Ishikawa (cell line): ENCODE data around the gene SH3BGRL3.

Experiments used
- CREB1 ChIP-seq: IDR thresholded peaks from 2 replicates; pipeline ENCODE4 v1.6.1; 2012; ENCODE audit warnings: low read depth
- EGR1 ChIP-seq: IDR thresholded peaks from 2 replicates; pipeline ENCODE4 v1.6.1; 2012
- EP300 ChIP-seq: IDR thresholded peaks from 2 replicates; pipeline ENCODE4 v1.6.1; 2012; ENCODE audit warnings: borderline replicate concordance
- FOXM1 ChIP-seq: IDR thresholded peaks from 2 replicates; pipeline ENCODE4 v1.6.1; 2012; ENCODE audit warnings: low read depth, borderline replicate concordance
- RAD21 ChIP-seq: IDR thresholded peaks from 2 replicates; pipeline ENCODE4 v1.6.1; 2012; ENCODE audit warnings: low read depth
- TAF1 ChIP-seq: IDR thresholded peaks from 2 replicates; pipeline ENCODE4 v1.6.1; 2012; ENCODE audit warnings: low read depth, mild to moderate bottlenecking
- TCF12 ChIP-seq: IDR thresholded peaks from 2 replicates; pipeline ENCODE4 v1.6.1; 2012; ENCODE audit warnings: low read depth
- YY1 ChIP-seq: IDR thresholded peaks from 2 replicates; pipeline ENCODE4 v1.6.1; 2012; ENCODE audit warnings: low read depth
- ZBTB7A ChIP-seq: IDR thresholded peaks from 2 replicates; pipeline ENCODE4 v1.6.1; 2012; ENCODE audit warnings: low read depth
- TF ChIP-seq, protein P1 (sequence below): IDR thresholded peaks from 2 replicates; pipeline ENCODE4 v1.6.1; 2012; ENCODE audit warnings: low read depth, mild to moderate bottlenecking
- TF ChIP-seq, protein P2 (sequence below): IDR thresholded peaks from 2 replicates; pipeline ENCODE4 v1.6.1; 2012
- TF ChIP-seq, protein P3 (sequence below): IDR thresholded peaks from 2 replicates; pipeline ENCODE4 v1.6.1; 2012

DNA sequence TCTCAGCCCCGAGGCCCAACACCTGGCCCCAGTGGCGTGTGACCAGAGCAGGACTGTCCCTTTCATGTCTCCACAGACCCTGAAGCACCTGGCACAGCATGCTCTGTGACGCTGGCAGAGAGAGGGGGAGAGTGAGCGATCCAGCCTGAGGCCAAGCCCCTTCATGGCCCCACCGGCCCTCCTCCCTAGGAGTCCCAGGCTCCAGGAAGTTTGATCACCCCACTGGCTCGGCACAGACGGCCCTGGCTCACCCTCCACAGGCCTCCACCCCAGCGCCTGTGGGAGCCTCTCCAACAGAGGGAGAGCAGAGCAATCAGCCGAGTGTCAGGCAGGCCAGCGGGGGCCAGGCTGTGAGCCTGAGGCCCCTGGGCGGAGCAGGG lies 11.0 kb downstream of the SH3BGRL3 start:
- no peak for TF ChIP-seq FOXM1
- TF ChIP-seq, protein P1, sequence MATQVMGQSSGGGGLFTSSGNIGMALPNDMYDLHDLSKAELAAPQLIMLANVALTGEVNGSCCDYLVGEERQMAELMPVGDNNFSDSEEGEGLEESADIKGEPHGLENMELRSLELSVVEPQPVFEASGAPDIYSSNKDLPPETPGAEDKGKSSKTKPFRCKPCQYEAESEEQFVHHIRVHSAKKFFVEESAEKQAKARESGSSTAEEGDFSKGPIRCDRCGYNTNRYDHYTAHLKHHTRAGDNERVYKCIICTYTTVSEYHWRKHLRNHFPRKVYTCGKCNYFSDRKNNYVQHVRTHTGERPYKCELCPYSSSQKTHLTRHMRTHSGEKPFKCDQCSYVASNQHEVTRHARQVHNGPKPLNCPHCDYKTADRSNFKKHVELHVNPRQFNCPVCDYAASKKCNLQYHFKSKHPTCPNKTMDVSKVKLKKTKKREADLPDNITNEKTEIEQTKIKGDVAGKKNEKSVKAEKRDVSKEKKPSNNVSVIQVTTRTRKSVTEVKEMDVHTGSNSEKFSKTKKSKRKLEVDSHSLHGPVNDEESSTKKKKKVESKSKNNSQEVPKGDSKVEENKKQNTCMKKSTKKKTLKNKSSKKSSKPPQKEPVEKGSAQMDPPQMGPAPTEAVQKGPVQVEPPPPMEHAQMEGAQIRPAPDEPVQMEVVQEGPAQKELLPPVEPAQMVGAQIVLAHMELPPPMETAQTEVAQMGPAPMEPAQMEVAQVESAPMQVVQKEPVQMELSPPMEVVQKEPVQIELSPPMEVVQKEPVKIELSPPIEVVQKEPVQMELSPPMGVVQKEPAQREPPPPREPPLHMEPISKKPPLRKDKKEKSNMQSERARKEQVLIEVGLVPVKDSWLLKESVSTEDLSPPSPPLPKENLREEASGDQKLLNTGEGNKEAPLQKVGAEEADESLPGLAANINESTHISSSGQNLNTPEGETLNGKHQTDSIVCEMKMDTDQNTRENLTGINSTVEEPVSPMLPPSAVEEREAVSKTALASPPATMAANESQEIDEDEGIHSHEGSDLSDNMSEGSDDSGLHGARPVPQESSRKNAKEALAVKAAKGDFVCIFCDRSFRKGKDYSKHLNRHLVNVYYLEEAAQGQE, result no peak
- TF ChIP-seq TAF1, result no peak
- TF ChIP-seq EP300, result no peak
- no peak for TF ChIP-seq YY1
- TF ChIP-seq, protein P2, sequence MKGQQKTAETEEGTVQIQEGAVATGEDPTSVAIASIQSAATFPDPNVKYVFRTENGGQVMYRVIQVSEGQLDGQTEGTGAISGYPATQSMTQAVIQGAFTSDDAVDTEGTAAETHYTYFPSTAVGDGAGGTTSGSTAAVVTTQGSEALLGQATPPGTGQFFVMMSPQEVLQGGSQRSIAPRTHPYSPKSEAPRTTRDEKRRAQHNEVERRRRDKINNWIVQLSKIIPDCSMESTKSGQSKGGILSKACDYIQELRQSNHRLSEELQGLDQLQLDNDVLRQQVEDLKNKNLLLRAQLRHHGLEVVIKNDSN, result no peak
- TF ChIP-seq, protein P3, sequence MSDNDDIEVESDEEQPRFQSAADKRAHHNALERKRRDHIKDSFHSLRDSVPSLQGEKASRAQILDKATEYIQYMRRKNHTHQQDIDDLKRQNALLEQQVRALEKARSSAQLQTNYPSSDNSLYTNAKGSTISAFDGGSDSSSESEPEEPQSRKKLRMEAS, result no peak
- no peak for TF ChIP-seq EGR1
- TF ChIP-seq RAD21, result no peak
- no peak for TF ChIP-seq ZBTB7A
- no peak for TF ChIP-seq CREB1
- no peak for TF ChIP-seq TCF12
